GM12872 (cell line): Measurements from ENCODE around the gene TRRAP.

Source experiments
- CTCF ChIP-seq: IDR thresholded peaks from 3 replicates; pipeline ENCODE4 v1.5.1; 2011; ENCODE audit warnings: low read depth, mild to moderate bottlenecking, low read length, moderate library complexity; ENCODE audit not compliant: insufficient read depth

Gene TRRAP

GRCh38 chr7:99010281-99010680 is 131.9 kb downstream of the TRRAP start:
- TF ChIP-seq CTCF: no peak

DNA sequence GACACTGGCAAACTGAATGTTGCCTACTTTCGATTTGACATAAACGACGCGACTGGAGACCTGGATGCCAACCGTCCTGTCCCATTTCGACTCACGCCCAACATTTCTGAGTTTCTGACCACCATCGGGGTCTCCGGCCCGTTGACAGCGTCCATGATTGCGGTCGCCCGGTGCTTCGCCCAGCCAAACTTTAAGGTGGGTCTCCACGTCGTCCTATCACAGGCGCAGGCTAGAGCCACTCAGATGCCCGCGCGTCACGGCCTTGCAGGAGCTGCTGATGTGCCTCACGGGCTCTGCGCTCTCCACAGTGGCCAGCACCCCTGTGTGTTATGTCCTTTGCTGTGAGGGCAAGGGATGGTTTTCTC is 133.0 kb downstream of the TRRAP start:
- TF ChIP-seq CTCF: no peak

GRCh38 chr7:99011706-99012404 is 133.5 kb downstream of the TRRAP start:
- no peak for TF ChIP-seq CTCF

DNA sequence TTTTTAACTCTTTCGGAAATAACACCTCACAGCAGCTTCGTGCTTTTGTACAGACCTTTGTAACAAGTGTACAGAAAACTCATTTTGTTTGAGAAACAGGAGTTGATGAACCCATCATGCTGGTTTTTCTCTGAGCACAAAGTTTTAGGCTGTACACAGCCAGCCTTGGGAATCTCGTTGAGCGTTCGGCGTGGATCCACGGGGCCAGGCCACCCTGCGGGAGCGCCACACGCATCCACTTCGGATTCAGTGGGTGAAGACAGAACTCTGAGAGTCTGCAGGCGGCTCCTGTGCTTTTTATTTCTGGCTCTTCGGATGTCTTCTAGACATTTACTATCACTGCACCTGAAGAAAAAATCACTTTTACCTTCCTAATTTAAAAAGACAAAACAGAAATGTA is 134.4 kb downstream of the TRRAP start:
- TF ChIP-seq CTCF: no peak

- TF ChIP-seq CTCF: no peak
These were observed 135.2 kb downstream of the TRRAP start for GRCh38 chr7:99013266-99014112.

GRCh38 chr7:99014113-99014985 is 136.0 kb downstream of the TRRAP start:
- no peak for TF ChIP-seq CTCF

- TF ChIP-seq CTCF: no peak
These were observed 137.9 kb downstream of the TRRAP start for GRCh38 chr7:99016196-99016595.
